ENCODE results near the gene IKZF1. TPM values are rescaled to one million over a fixed set of nuclear protein-coding genes. Genes with fewer than 3 reads are reported as not detected.

The IKZF1 gene
- total RNA-seq, 1 experiment from 2014 or later = 2.3 TPM

GRCh38 chr7:50358041-50358705, 53.7 kb downstream of the IKZF1 start (continued):
- TF ChIP-seq, protein P1, sequence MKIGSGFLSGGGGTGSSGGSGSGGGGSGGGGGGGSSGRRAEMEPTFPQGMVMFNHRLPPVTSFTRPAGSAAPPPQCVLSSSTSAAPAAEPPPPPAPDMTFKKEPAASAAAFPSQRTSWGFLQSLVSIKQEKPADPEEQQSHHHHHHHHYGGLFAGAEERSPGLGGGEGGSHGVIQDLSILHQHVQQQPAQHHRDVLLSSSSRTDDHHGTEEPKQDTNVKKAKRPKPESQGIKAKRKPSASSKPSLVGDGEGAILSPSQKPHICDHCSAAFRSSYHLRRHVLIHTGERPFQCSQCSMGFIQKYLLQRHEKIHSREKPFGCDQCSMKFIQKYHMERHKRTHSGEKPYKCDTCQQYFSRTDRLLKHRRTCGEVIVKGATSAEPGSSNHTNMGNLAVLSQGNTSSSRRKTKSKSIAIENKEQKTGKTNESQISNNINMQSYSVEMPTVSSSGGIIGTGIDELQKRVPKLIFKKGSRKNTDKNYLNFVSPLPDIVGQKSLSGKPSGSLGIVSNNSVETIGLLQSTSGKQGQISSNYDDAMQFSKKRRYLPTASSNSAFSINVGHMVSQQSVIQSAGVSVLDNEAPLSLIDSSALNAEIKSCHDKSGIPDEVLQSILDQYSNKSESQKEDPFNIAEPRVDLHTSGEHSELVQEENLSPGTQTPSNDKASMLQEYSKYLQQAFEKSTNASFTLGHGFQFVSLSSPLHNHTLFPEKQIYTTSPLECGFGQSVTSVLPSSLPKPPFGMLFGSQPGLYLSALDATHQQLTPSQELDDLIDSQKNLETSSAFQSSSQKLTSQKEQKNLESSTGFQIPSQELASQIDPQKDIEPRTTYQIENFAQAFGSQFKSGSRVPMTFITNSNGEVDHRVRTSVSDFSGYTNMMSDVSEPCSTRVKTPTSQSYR (CRISPR knock-in tag; IDR thresholded peaks at IDR 0.05) = no peak
- TF ChIP-seq GTF2I (CRISPR knock-in tag; conservative IDR thresholded peaks at IDR 0.05) = no peak
- TF ChIP-seq MAX (CRISPR knock-in tag; IDR thresholded peaks at IDR 0.05) = no peak
- no peak for TF ChIP-seq GABPB1 (CRISPR knock-in tag; IDR thresholded peaks at IDR 0.05)
- TF ChIP-seq JAZF1 (CRISPR knock-in tag; IDR thresholded peaks at IDR 0.05) = no peak
- TF ChIP-seq NR2C2 (CRISPR knock-in tag; IDR thresholded peaks at IDR 0.05) = no peak
- TF ChIP-seq NR3C1 (CRISPR knock-in tag; conservative IDR thresholded peaks at IDR 0.05; ENCODE audit: low read depth) = no peak

DNA sequence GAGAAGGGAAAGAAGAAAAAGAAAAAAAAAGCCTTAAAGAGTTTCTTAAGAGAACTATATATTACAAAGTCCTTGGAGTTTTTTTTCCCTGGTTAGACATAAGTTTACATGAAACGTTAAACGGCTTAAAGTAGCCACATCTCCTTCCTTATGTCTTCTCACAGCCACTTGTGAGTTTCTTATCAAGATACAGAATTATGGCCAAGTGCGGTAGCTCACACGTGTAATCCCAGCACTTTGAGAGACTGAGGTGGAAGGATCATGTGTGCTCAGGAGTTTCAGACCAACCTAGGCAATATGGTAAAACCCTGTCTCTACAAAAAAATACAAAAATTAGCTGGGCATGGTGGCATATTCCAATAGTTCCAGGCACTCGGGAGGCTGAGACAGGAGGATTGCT, 54.3 kb downstream of the IKZF1 start:
- ATAC-seq (no peak), DNase-seq (ENCODE audit: low spot score) (no peak)
- Mint-ChIP-seq H3K36me3 (no peaks in the 10 kb centered on the region), H3K27me3 (ENCODE audit: low read depth) (no peaks in the 10 kb centered on the region; the same call in 1 of the 2 replicates), H3K27ac (no peak overlapping the region), H3K4me3 (no peak overlapping the region), H3K9me3 (peaks cover 9% of the 10 kb centered on the region), H3K4me1 (peaks cover 8% of the 10 kb centered on the region)
- CTCF ChIA-PET = no interaction called here
- TF ChIP-seq GTF2I (CRISPR knock-in tag; conservative IDR thresholded peaks at IDR 0.05) = no peak
- no peak for TF ChIP-seq MAX (CRISPR knock-in tag; IDR thresholded peaks at IDR 0.05)
- TF ChIP-seq ZNF396 (CRISPR knock-in tag; IDR thresholded peaks at IDR 0.05; ENCODE audit: borderline replicate concordance) = no peak
- no peak for TF ChIP-seq HMGA2 (CRISPR knock-in tag; IDR thresholded peaks at IDR 0.05)
- no peak for TF ChIP-seq PRRX2 (CRISPR knock-in tag; IDR thresholded peaks at IDR 0.05)
- TF ChIP-seq ZMAT4 (CRISPR knock-in tag; IDR thresholded peaks at IDR 0.05) = no peak
- no peak for TF ChIP-seq NFYB (CRISPR knock-in tag; conservative IDR thresholded peaks at IDR 0.05; ENCODE audit: low read depth)
- TF ChIP-seq, protein P2, sequence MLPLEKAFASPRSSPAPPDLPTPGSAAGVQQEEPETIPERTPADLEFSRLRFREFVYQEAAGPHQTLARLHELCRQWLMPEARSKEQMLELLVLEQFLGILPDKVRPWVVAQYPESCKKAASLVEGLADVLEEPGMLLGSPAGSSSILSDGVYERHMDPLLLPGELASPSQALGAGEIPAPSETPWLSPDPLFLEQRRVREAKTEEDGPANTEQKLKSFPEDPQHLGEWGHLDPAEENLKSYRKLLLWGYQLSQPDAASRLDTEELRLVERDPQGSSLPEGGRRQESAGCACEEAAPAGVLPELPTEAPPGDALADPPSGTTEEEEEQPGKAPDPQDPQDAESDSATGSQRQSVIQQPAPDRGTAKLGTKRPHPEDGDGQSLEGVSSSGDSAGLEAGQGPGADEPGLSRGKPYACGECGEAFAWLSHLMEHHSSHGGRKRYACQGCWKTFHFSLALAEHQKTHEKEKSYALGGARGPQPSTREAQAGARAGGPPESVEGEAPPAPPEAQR (CRISPR knock-in tag; IDR thresholded peaks at IDR 0.05) = no peak
- no peak for TF ChIP-seq NR2C2 (CRISPR knock-in tag; IDR thresholded peaks at IDR 0.05)
- no peak for TF ChIP-seq FOXK1 (CRISPR knock-in tag; IDR thresholded peaks at IDR 0.05)
- TF ChIP-seq SMAD4 (CRISPR knock-in tag; IDR thresholded peaks at IDR 0.05) = no peak
- TF ChIP-seq TEAD1 (CRISPR knock-in tag; IDR thresholded peaks at IDR 0.05) = no peak
- TF ChIP-seq, protein P3, sequence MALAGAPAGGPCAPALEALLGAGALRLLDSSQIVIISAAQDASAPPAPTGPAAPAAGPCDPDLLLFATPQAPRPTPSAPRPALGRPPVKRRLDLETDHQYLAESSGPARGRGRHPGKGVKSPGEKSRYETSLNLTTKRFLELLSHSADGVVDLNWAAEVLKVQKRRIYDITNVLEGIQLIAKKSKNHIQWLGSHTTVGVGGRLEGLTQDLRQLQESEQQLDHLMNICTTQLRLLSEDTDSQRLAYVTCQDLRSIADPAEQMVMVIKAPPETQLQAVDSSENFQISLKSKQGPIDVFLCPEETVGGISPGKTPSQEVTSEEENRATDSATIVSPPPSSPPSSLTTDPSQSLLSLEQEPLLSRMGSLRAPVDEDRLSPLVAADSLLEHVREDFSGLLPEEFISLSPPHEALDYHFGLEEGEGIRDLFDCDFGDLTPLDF (CRISPR knock-in tag; IDR thresholded peaks at IDR 0.05) = no peak
- POLR2A ChIA-PET = no interaction called here

Measured in WTC11 (cell line).